ENCODE results near the gene A2ML1.

GRCh38 chr12:8837291-8837690 is 14.9 kb downstream of the A2ML1 start:
- TF ChIP-seq EZH2 (IDR thresholded peaks at IDR 0.05; ENCODE audit: insufficient read depth, poor library complexity, severe bottlenecking) (no peak), EZH2phosphoT487 (IDR thresholded peaks at IDR 0.05; ENCODE audit: insufficient read depth, low read depth) (no peak)

Data from GM23248 (cell line).